Measurements from ENCODE around the gene CNTNAP4.

The CNTNAP4 gene

GRCh38 chr16:76502063-76502462 is 224.9 kb downstream of the CNTNAP4 start:
- DNase-seq = no peak

DNA sequence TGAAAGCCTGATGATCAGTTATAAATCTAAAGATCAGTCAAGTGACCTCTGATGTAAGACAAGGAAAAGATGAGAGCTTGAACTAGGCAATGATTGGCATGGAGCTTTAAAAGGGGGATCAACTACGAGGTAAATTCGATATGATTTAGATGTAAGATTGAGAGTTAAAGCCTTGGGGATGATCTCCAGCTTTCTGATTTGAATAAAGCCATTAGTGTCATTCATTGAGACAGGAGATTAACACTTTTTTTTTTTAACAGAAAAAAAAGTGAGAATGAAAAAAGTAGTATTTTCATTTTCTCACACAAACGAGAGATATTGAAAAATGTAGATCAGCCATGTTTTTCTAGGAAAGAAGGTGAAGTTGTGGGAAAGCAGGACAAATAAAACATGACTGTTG is 225.4 kb downstream of the CNTNAP4 start:
- no peak for DNase-seq

DNA sequence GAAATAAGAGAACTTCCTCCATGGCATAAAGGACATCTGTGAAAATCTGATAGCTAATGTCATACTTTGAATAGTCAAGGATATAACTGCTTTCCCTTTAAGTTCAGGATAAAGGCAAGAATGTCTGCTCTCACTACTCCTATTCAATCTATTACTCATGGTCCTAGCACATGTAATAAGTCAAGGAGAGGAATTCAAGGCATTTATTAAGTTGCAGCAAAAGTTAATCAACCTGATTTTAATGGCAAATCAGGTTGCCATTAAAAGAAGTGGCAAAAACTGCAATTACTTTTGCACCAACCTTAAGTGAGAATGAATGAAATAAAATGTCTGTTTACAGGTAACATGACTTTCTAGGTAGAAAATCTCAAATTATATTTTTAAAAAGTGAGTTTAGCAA is 225.9 kb downstream of the CNTNAP4 start:
- no peak for DNase-seq

DNA sequence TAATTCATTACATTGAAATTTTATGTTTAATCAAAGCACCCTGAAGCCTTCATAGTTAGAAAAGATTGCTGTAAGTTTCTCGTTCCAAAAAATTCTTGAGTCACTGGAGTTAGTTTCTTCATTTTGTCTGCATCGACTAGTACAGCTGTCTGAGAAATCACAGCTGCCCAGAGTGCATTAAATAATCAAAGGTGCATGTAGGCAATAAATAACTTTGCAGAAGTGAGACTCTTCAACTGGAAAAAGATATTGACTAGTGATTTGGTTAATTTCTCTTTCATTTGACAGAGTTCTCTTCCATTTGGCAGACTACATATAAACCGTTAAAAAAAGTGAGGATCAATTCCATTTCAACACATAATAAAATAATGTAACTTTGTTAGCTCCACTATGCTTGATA is 234.0 kb downstream of the CNTNAP4 start:
- DNase-seq = no peak

DNA sequence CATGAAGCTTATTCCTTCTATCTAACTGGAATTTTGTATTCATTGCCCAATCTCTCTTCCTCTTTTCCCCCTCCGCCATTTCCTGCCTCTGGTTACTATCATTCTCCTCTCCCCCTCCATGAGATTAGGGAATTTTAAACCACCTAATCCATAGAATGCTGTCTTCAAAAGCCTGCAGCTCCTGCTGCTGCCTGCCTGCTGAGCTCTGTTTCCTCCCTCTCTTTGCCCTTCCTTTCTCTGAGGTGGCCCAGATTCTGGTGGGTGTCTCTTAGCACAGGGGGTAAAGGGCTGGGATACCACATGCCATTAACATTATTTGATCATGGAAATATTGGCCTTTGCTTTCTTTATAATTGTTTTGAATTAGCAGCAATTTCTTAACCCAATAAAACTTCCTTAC is 241.6 kb downstream of the CNTNAP4 start:
- no peak for DNase-seq

- no peak for DNase-seq
These were observed 247.2 kb downstream of the CNTNAP4 start for GRCh38 chr16:76524356-76524755.

GRCh38 chr16:76524769-76525168 is 247.6 kb downstream of the CNTNAP4 start:
- no peak for DNase-seq

- no peak for DNase-seq
These were observed 250.0 kb downstream of the CNTNAP4 start for GRCh38 chr16:76527244-76527643.

- DNase-seq = no peak
These were observed 251.9 kb downstream of the CNTNAP4 start for GRCh38 chr16:76529120-76529519.

DNA sequence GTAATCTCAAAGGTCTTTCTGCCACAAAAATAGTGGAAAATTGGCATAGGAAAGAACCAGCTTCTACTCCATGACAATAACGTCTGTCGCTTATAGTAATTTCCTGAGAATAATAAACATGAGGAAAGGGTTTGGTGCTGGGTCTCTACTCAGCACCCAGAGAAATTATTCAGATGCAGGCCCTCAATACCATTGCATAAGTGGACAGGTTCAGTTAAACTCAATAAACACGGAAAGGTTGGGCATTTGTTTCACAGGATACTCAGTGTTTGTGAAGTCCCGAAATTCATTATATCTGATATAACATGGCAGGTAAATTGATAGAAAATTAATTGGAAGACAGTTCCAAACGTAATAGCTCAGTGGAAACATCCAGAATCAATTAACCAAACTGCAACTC is 254.0 kb downstream of the CNTNAP4 start:
- no peak for DNase-seq

DNA sequence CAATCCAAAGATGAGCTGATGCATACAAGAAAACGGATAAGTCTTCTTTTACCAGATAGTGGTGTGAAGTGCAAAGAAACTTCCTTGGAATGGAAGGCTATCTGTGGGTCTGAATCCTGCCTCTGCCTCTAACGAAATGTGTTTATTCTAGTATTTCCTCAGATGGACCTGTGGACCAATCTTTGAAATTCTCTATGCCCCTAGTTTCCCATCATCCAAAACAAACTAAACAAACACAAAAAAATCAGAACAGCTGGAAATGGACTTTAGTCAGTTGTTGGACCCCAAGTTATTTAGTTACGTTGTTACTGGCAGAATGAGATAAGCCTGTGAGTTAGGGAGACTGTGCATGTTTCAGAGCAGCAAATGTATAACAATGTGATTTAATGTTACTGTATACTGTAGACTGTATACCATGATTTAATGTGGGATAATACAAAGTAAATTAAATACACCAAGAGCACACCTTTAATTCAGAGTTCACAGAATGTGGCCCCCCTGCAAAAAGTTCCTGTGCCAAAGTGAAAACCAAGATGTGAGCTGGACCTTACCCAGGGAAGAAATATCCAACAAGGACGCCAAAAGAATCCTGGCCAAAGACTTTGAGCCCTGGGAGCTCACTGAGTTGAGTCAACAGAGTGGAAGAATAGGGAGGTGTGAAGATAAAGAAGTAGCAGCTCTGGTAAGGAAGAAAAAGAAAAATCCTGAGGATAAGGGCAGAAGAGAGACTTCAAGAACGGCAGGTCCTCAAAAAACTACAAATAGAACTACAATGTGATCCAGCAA is 255.2 kb downstream of the CNTNAP4 start:
- no peak for DNase-seq

GRCh38 chr16:76539609-76540008 is 262.4 kb downstream of the CNTNAP4 start:
- DNase-seq = no peak

DNA sequence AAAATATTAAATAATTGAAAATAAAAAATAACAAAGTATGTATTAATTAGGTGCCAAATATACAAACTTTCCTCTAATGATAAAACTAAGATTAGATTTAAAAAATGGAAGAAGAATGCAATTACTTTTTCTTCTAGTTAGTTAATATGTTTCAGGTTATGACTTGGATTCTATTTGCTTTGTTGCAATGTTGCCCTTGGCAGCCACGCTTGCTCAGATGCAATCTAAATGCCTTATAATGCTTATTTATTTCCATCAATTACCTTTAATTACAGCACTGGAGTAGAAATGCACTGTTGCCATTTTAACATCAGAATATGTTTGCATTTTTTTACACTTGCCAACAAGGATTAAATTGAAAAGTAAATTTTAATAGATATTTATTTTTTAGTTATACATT is 263.9 kb downstream of the CNTNAP4 start:
- DNase-seq = no peak

DNA sequence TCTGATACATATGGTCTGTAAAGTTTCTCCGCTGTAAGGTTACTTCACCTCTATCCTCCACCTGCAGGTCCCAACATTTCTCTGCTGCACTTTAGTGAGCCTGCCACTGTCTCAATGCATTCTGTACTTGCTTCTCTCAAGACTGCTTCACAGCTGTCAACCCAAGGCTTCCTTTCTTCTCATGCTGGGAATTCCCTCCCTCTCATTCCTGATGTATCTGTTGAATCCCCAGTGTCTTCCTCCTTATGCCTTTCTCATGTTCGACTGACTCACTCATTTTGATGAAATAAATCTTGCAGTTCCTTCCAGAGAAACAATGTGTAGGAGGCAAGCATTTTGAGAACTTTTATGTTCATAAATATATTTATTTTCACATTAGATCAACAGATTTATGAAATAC is 288.3 kb downstream of the CNTNAP4 start:
- no peak for DNase-seq

DNA sequence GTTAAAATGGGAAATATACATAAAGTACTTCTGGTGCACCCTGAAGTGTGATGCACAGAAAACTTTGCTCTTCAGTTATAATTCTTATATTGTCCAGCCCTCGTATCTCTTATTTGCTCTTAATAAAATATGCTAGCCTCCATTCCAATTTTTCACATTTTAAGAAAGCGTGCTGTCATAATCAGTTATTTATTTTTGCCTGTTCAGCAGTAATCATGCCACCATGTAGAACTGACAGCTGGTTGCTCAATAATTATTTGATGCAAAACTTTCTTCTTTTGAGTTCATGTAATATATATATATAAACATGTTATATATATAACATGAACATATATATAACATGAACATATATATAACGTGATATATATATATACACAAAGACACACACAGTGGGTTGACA is 294.6 kb downstream of the CNTNAP4 start:
- no peak for DNase-seq

GRCh38 chr16:76573281-76573680 is 296.1 kb downstream of the CNTNAP4 start:
- DNase-seq = no peak

- DNase-seq = no peak
These were observed 297.4 kb downstream of the CNTNAP4 start for GRCh38 chr16:76574651-76575050.

GRCh38 chr16:76576526-76576925 is 299.3 kb downstream of the CNTNAP4 start:
- no peak for DNase-seq

DNA sequence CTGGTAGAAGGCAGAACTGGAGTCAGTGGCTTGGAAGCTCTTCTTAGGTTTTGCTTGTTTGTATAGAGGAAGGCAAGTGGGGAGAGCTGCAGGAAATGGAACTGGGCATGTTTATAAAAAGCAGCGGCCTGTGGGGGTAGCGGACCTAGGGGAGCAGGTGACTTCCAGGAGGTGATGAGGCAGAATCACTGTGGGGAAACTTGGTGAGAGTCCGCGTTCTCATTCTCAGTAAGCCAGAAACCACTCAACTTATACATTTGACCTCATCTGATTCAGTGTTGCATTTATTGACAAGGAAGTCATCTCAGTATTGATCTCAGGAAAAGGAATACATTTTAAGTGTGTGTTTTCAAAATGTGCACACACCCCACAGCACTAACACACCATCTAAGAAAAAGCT is 299.8 kb downstream of the CNTNAP4 start:
- DNase-seq = no peak

DNA sequence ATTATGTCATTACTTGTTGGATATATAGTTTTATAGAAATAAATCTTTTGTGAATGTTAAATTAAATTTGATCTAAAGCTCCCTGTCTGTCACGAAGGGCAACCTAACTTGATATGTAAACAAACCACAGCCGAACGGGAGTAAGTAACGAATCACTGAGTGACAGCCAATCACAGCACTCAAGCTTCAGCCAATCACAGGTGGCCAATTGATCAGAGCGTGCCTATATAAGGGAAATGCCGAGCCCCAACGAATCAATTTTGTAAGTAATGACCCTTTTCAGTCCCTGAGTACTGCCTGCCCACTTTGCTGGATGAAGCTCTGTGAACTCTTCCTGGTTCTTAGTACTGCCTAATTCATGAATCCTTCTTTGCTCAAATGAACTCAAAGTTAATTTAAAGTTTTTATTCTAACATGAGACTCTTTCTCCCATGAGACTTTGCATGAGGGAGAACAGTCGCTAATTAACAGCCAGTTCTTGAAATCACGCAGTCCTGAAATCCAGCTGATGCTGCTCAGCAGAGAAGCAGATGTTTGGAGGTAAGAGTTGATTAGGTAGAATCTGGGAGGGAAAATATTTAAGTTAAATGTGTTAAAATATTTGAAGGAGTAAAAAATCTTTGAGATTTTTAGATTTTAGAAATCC is 302.2 kb downstream of the CNTNAP4 start:
- DNase-seq = no peak

- DNase-seq = no peak
These were observed 306.3 kb downstream of the CNTNAP4 start for GRCh38 chr16:76583466-76583865.

GRCh38 chr16:76583945-76584344 is 306.7 kb downstream of the CNTNAP4 start:
- no peak for DNase-seq

- DNase-seq = no peak
These were observed 321.3 kb downstream of the CNTNAP4 start for GRCh38 chr16:76598498-76598897.

DNA sequence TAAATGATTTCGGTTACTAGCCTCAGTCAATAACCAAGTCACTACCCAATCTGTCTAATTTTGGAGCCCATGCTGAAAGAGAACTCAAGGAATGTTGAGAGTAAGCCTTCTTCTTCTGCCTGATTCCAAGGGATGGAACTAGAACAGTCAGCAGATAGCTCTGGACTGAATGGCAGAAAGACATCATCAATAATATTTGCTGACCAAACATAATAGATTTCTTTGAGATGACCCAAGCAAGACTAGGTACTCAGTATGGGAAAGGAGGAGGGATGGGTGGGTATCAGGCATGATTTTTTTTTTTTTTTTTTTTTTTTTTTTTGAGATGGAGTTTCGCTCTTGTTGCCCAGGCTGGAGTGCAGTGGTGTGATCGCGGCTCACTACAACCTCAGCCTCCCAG is 330.1 kb downstream of the CNTNAP4 start:
- DNase-seq = no peak
